Measurements from ENCODE around the gene SNTG2. TPM values are rescaled to one million over a fixed set of nuclear protein-coding genes. Genes with fewer than 3 reads are reported as not detected.

SNTG2 gene
- total and polyA plus RNA-seq, 10 of the 15 experiments (the other 5 are each of a cell fraction or from before 2014, with no cell fraction given), result not detected

- TF ChIP-seq NR2C1 (IDR thresholded peaks at IDR 0.05), result no peak
- no peak for TF ChIP-seq MEF2A (IDR thresholded peaks at IDR 0.05; ENCODE audit: insufficient read depth, low read depth, low read length)
- no peak for TF ChIP-seq CEBPB (IDR thresholded peaks at IDR 0.05; ENCODE audit: borderline replicate concordance in 1 of 2, low read depth in 2 of 2, low read length in 2 of 2)
- no peak for TF ChIP-seq RAD51 (IDR thresholded peaks at IDR 0.05)
- TF ChIP-seq, protein P1, sequence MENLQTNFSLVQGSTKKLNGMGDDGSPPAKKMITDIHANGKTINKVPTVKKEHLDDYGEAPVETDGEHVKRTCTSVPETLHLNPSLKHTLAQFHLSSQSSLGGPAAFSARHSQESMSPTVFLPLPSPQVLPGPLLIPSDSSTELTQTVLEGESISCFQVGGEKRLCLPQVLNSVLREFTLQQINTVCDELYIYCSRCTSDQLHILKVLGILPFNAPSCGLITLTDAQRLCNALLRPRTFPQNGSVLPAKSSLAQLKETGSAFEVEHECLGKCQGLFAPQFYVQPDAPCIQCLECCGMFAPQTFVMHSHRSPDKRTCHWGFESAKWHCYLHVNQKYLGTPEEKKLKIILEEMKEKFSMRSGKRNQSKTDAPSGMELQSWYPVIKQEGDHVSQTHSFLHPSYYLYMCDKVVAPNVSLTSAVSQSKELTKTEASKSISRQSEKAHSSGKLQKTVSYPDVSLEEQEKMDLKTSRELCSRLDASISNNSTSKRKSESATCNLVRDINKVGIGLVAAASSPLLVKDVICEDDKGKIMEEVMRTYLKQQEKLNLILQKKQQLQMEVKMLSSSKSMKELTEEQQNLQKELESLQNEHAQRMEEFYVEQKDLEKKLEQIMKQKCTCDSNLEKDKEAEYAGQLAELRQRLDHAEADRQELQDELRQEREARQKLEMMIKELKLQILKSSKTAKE (IDR thresholded peaks at IDR 0.05; ENCODE audit: low read depth, poor library complexity, severe bottlenecking), result no peak
- TF ChIP-seq RB1 (IDR thresholded peaks at IDR 0.05; ENCODE audit: borderline replicate concordance), result no peak
- TF ChIP-seq PML (IDR thresholded peaks at IDR 0.05; ENCODE audit: low read length), result no peak
- TF ChIP-seq, protein P2, sequence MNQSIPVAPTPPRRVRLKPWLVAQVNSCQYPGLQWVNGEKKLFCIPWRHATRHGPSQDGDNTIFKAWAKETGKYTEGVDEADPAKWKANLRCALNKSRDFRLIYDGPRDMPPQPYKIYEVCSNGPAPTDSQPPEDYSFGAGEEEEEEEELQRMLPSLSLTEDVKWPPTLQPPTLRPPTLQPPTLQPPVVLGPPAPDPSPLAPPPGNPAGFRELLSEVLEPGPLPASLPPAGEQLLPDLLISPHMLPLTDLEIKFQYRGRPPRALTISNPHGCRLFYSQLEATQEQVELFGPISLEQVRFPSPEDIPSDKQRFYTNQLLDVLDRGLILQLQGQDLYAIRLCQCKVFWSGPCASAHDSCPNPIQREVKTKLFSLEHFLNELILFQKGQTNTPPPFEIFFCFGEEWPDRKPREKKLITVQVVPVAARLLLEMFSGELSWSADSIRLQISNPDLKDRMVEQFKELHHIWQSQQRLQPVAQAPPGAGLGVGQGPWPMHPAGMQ (IDR thresholded peaks at IDR 0.05; ENCODE audit: borderline replicate concordance), result no peak
- no peak for TF ChIP-seq CBFB (IDR thresholded peaks at IDR 0.05; ENCODE audit: low read depth)
- TF ChIP-seq ZBED1 (IDR thresholded peaks at IDR 0.05; ENCODE audit: borderline replicate concordance), result no peak
- TF ChIP-seq POU2F2 (IDR thresholded peaks at IDR 0.05; ENCODE audit: borderline replicate concordance, low read depth, low read length), result no peak
- no peak for TF ChIP-seq SMC3 (IDR thresholded peaks at IDR 0.05; ENCODE audit: borderline replicate concordance, low read length)
- TF ChIP-seq NFIC (IDR thresholded peaks at IDR 0.05; ENCODE audit: low read depth, low read length), result no peak
- no peak for TF ChIP-seq GABPA (IDR thresholded peaks at IDR 0.05; ENCODE audit: low read depth)
- POLR2A ChIA-PET, result interaction anchor here (0.6 kb wide), 1 partner anchor 32 kb away, joined by 3 read pairs; no protein-coding TSS in a partner anchor
- Histone ChIP-seq H3K9ac (ENCODE audit: control insufficient read depth, insufficient read depth, low read length) (no peak overlapping the region), H3K4me1 (ENCODE audit: control insufficient read depth, insufficient read depth, low read length) (no peaks in the 10 kb centered on the region), H3K9me3 (replicated peaks; ENCODE audit: control insufficient read depth, insufficient read depth, low read length) (no peaks in the 10 kb centered on the region), H3K79me2 (ENCODE audit: control insufficient read depth, insufficient read depth, low read length) (no peaks in the 10 kb centered on the region), H2AFZ (ENCODE audit: control insufficient read depth, low read depth, low read length) (no peak overlapping the region), H3K4me3 (no peak overlapping the region), H3K27me3 (replicated peaks in 1 of 2; ENCODE audit: control insufficient read depth in 2 of 2, insufficient read depth in 2 of 2, low read length in 1 of 2) (no peaks in the 10 kb centered on the region), H3K27ac (ENCODE audit: control insufficient read depth, insufficient read depth) (no peak overlapping the region), H4K20me1 (ENCODE audit: control insufficient read depth, insufficient read depth) (no peaks in the 10 kb centered on the region), H3K36me3 (ENCODE audit: control insufficient read depth in 2 of 2, insufficient read depth in 2 of 2, low read length in 1 of 2) (no peaks in the 10 kb centered on the region), H3K4me2 (ENCODE audit: control insufficient read depth, insufficient read depth) (no peak overlapping the region)
- FAIRE-seq, result no peak
- ATAC-seq, result no peak
- RAD21 ChIA-PET (ENCODE audit: unreplicated experiment), result no interaction called here
- CTCF ChIA-PET, result no interaction called here
- SMC1A ChIA-PET (ENCODE audit: uncharacterized antibody, unreplicated experiment), result no interaction called here
- DNase-seq (ENCODE audit: low read depth, low spot score), result no peak
- 26% methylated on average over 6 of the region's 6 CpGs for WGBS (ENCODE audit: insufficient coverage, insufficient replicate concordance, low lambda C conversion rate, missing lambda C conversion rate)
- intact Hi-C loops (cut with micrococcal nuclease; ENCODE audit: unreplicated experiment), result no loop called here
- no TSS peak for BruUV-seq (replicated peaks)
- in situ Hi-C loops (cut with MboI), result no loop called here
Measured at GRCh38 chr2:1017827-1018226, 67.2 kb downstream of the SNTG2 start.
